ENCODE measurements around the gene PACRG.

DNA sequence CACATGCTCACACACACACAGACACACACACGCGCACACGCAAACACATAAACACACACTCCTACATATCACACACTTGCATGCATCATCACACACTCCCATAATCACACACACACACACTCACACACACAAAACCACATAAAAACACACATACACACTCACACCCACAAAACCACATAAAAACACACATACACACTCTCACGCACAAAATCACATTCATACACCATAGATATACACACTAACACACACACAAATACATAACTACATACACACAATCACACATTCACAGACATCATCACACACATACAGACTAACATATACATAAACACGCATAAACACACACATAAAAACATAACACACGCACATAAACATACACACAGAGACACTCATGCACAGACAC, 629.0 kb downstream of the PACRG start:
- TF ChIP-seq RFX5 (IDR thresholded peaks at IDR 0.05; ENCODE audit: low read length) (no peak), CHD2 (IDR thresholded peaks at IDR 0.05; ENCODE audit: low read length, partially characterized antibody) (no peak)
- TF ChIP-seq, protein P1, sequence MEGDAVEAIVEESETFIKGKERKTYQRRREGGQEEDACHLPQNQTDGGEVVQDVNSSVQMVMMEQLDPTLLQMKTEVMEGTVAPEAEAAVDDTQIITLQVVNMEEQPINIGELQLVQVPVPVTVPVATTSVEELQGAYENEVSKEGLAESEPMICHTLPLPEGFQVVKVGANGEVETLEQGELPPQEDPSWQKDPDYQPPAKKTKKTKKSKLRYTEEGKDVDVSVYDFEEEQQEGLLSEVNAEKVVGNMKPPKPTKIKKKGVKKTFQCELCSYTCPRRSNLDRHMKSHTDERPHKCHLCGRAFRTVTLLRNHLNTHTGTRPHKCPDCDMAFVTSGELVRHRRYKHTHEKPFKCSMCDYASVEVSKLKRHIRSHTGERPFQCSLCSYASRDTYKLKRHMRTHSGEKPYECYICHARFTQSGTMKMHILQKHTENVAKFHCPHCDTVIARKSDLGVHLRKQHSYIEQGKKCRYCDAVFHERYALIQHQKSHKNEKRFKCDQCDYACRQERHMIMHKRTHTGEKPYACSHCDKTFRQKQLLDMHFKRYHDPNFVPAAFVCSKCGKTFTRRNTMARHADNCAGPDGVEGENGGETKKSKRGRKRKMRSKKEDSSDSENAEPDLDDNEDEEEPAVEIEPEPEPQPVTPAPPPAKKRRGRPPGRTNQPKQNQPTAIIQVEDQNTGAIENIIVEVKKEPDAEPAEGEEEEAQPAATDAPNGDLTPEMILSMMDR (IDR thresholded peaks at IDR 0.05): no peak
- TF ChIP-seq, protein P2, sequence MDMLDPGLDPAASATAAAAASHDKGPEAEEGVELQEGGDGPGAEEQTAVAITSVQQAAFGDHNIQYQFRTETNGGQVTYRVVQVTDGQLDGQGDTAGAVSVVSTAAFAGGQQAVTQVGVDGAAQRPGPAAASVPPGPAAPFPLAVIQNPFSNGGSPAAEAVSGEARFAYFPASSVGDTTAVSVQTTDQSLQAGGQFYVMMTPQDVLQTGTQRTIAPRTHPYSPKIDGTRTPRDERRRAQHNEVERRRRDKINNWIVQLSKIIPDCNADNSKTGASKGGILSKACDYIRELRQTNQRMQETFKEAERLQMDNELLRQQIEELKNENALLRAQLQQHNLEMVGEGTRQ (IDR thresholded peaks at IDR 0.05; ENCODE audit: borderline replicate concordance, low read depth, low read length): no peak
